ENCODE data around the gene AP3D1. TPM values are rescaled to one million over a fixed set of nuclear protein-coding genes. Genes with fewer than 3 reads are reported as not detected.

AP3D1 gene
- total and polyA plus RNA-seq, 2 donors (not counting 3 experiments of a cell fraction or from before 2014, with no cell fraction given): 130 to 137 TPM

DNA sequence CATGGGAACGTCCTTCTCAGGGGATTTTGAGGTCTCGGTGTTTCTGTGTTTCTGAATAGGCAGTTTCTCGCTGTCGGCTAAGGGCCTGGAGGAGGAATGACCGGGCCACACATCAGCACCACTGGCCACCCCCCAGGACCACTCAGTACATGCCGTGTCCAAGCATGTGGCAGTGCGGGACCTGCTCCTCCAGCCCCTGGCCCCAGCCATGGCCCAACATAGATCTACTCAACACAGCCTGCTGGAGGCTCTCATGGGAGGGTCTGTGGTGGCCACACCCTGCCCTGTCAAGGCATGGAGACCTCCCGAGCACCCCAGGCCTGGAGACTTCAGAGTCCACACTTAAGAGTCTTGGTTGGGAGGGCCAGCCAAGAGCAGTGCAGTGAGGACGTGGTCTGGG, 37.1 kb downstream of the AP3D1 start:
- no peak for FAIRE-seq
- peaks cover 28 to 89% of the 10 kb centered on the region in 2 experiments for H3K36me3 ChIP-seq (ENCODE audit: control insufficient read depth in 2 of 2, extremely low read depth in 1 of 2, insufficient read depth in 2 of 2, low read length in 2 of 2)
- H3K4me2 ChIP-seq (ENCODE audit: insufficient read depth, low read length): no peak overlapping the region
- dilution Hi-C loops (cut with MboI; ENCODE audit: extremely low pct_ligation_motif_present, low sequenced_read_pairs) (no loop called here), intact Hi-C loops (cut with micrococcal nuclease) (no loop called here)
- no peaks in the 10 kb centered on the region for H3K9me1 ChIP-seq (replicated peaks; ENCODE audit: control insufficient read depth, extremely low read depth, insufficient read depth, low read length)
- no peak for DNase-seq (ENCODE audit: low read depth, low spot score)
- no peaks in the 10 kb centered on the region for H3K4me1 ChIP-seq (ENCODE audit: control insufficient read depth, extremely low read depth, insufficient read depth, low read length)
- POLR2A ChIA-PET: no interaction called here
- no peak overlapping the region for H3K27ac ChIP-seq (ENCODE audit: insufficient read depth, low read depth, low read length)
- H3K79me2 ChIP-seq (ENCODE audit: control insufficient read depth, insufficient read depth, low read length): no peaks in the 10 kb centered on the region
- TF ChIP-seq EZH2 (IDR thresholded peaks at IDR 0.05; ENCODE audit: borderline replicate concordance, low read depth, low read length, severe bottlenecking) (no peak), MYC (IDR thresholded peaks at IDR 0.05; ENCODE audit: low read depth, low read length) (no peak), GATA2 (IDR thresholded peaks at IDR 0.05; ENCODE audit: insufficient read depth, insufficient read length, low read depth, low read length) (no peak)
- TF ChIP-seq, protein P1, sequence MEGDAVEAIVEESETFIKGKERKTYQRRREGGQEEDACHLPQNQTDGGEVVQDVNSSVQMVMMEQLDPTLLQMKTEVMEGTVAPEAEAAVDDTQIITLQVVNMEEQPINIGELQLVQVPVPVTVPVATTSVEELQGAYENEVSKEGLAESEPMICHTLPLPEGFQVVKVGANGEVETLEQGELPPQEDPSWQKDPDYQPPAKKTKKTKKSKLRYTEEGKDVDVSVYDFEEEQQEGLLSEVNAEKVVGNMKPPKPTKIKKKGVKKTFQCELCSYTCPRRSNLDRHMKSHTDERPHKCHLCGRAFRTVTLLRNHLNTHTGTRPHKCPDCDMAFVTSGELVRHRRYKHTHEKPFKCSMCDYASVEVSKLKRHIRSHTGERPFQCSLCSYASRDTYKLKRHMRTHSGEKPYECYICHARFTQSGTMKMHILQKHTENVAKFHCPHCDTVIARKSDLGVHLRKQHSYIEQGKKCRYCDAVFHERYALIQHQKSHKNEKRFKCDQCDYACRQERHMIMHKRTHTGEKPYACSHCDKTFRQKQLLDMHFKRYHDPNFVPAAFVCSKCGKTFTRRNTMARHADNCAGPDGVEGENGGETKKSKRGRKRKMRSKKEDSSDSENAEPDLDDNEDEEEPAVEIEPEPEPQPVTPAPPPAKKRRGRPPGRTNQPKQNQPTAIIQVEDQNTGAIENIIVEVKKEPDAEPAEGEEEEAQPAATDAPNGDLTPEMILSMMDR (IDR thresholded peaks at IDR 0.05; ENCODE audit: extremely low read depth in 1 of 2, insufficient read depth in 1 of 2, low read depth in 1 of 2, low read length in 2 of 2): no peak
- H3K27me3 ChIP-seq (ENCODE audit: control insufficient read depth in 2 of 2, insufficient read depth in 2 of 2, low read length in 2 of 2): no peaks in the 10 kb centered on the region
- H4K20me1 ChIP-seq (replicated peaks; ENCODE audit: control insufficient read depth, extremely low read depth, insufficient read depth, low read length): no peaks in the 10 kb centered on the region
- H3K4me3 ChIP-seq (replicated peaks in 1 of 3; ENCODE audit: insufficient read depth in 1 of 3, low read depth in 1 of 3, low read length in 3 of 3): no peak overlapping the region
- CTCF ChIA-PET: interaction anchor here (0.8 kb wide), 1 partner anchor 11 kb away, joined by 3 read pairs; no protein-coding TSS in a partner anchor
- no peak overlapping the region for H2AFZ ChIP-seq (ENCODE audit: low read depth, low read length)
- BruUV-seq (replicated peaks): no TSS peak
- no peaks in the 10 kb centered on the region for H3K9me3 ChIP-seq (replicated peaks; ENCODE audit: control insufficient read depth, insufficient read depth, low read length)
- H3K9ac ChIP-seq (replicated peaks; ENCODE audit: extremely low read depth, insufficient read depth, low read length): no peak overlapping the region

All from endothelial cell of umbilical vein (primary cell).